SK-N-SH (cell line): ENCODE data around the gene RBM47. TPM values are rescaled to one million over a fixed set of nuclear protein-coding genes. Genes with fewer than 3 reads are reported as not detected.

Experiments used
- CTCF ChIA-PET: fragments of 300-600, 350-600 bp; formaldehyde crosslinking; extraction: SDS; loops from one replicate; lab custom pipeline; 2021; lab: Yijun Ruan, JAX
- POLR2A ChIA-PET: fragments of 350-600 bp; sonication (Branson Sonifier 250); formaldehyde crosslinking; extraction: SDS; loops from one replicate; lab custom pipeline; 2020; ENCODE audit warnings: antibody characterized with exemption, inconsistent platforms; lab: Yijun Ruan, JAX
- DNase-seq: peaks from one replicate; pipeline ENCODE4 v3.0.0; 2012
- H2AFZ ChIP-seq: fragments of 200-600 bp; sonication (generic); 2 replicates; pipeline ENCODE4 v1.8.1; 2016; ENCODE audit warnings: antibody characterized with exemption, mild to moderate bottlenecking, low read depth
- H3F3A ChIP-seq: fragments of 200-600 bp; sonication (generic); replicated peaks from 2 replicates; pipeline ENCODE3; 2016; ENCODE audit warnings: antibody characterized with exemption, mild to moderate bottlenecking; ENCODE audit not compliant: insufficient read depth
- H3K27ac ChIP-seq, 2 experiments: fragments of 200-500 bp in 1 of 2; fragments of 200-600 bp in 1 of 2; sonication (Bioruptor generic) in 1 of 2; sonication (generic), shearing (Covaris generic) in 1 of 2; 2 replicates each; pipeline versions ENCODE4 v1.5.1 to v1.6.1; 2014 to 2016; ENCODE audit warnings: low read depth in 2 of 2, inconsistent platforms in 1 of 2, low read length in 1 of 2, mild to moderate bottlenecking in 1 of 2, mixed read lengths in 1 of 2
- H3K27me3 ChIP-seq: fragments of 200-600 bp; sonication (generic), shearing (Covaris generic); 2 replicates; pipeline ENCODE4 v1.6.1; 2016; ENCODE audit warnings: mixed run types; ENCODE audit not compliant: insufficient read depth
- H3K36me3 ChIP-seq, 2 experiments: fragments of 200-500 bp in 1 of 2; fragments of 200-600 bp in 1 of 2; sonication (Bioruptor generic) in 1 of 2; sonication (generic) in 1 of 2; replicated peaks in 1 of 2; 2 replicates each; pipeline versions ENCODE3 to v1.5.1; 2014 to 2016; ENCODE audit warnings: low read length in 1 of 2, mild to moderate bottlenecking in 1 of 2; ENCODE audit not compliant: insufficient read depth in 2 of 2, control insufficient read depth in 1 of 2
- H3K4me1 ChIP-seq, 2 experiments: fragments of 200-500 bp in 1 of 2; fragments of 200-600 bp in 1 of 2; sonication (Bioruptor generic) in 1 of 2; sonication (generic), shearing (Covaris generic) in 1 of 2; 2 replicates each; pipeline versions ENCODE4 v1.5.1 to v1.6.1; 2014 to 2016; ENCODE audit warnings: low read depth in 1 of 2, low read length in 1 of 2, mixed run types in 1 of 2; ENCODE audit not compliant: insufficient read depth in 2 of 2, control insufficient read depth in 1 of 2
- H3K4me2 ChIP-seq: fragments of 200-600 bp; sonication (generic), shearing (Covaris generic); 2 replicates; pipeline ENCODE4 v1.6.1; 2017; ENCODE audit warnings: mixed run types
- H3K4me3 ChIP-seq, 2 experiments: fragments of 200-500 bp in 1 of 2; fragments of 200-600 bp in 1 of 2; sonication (Bioruptor generic) in 1 of 2; sonication (generic), shearing (Covaris generic) in 1 of 2; 2 replicates each; pipeline versions ENCODE4 v1.5.1 to v1.8.1; 2014 to 2016; ENCODE audit warnings: low read depth in 2 of 2, inconsistent platforms in 1 of 2, low read length in 1 of 2, mild to moderate bottlenecking in 1 of 2, mixed read lengths in 1 of 2, moderate library complexity in 1 of 2
- H3K79me2 ChIP-seq: fragments of 200-600 bp; sonication (generic); 2 replicates; pipeline ENCODE4 v1.8.1; 2017; ENCODE audit warnings: mild to moderate bottlenecking; ENCODE audit not compliant: insufficient read depth
- H3K9ac ChIP-seq: fragments of 200-600 bp; sonication (generic); 2 replicates; pipeline ENCODE4 v1.6.1; 2017; ENCODE audit warnings: mixed run types
- H3K9me2 ChIP-seq: fragments of 200-600 bp; sonication (generic); 2 replicates; pipeline ENCODE4 v1.6.1; 2017; ENCODE audit warnings: mixed run types
- H3K9me3 ChIP-seq: fragments of 200-600 bp; sonication (generic); 2 replicates; pipeline ENCODE4 v1.6.1; 2017; ENCODE audit warnings: mixed run types, mild to moderate bottlenecking, moderate library complexity
- H4K20me1 ChIP-seq: fragments of 200-600 bp; sonication (generic); 2 replicates; pipeline ENCODE4 v1.6.1; 2017; ENCODE audit warnings: mild to moderate bottlenecking, mixed run types; ENCODE audit not compliant: insufficient read depth
- CHD2 ChIP-seq: fragments of 150-350 bp; IDR thresholded peaks from 2 replicates; pipeline ENCODE4 v1.6.1; 2018; ENCODE audit warnings: low read length; ENCODE audit not compliant: partially characterized antibody
- EP300 ChIP-seq, 2 experiments: IDR thresholded peaks; 2 replicates each; pipeline versions ENCODE4 v1.4.0 to v1.6.1; 2012; ENCODE audit warnings: borderline replicate concordance in 1 of 2, low read depth in 1 of 2, low read length in 1 of 2
- EZH2phosphoT487 ChIP-seq: fragments of 200-600 bp; sonication (generic); IDR thresholded peaks from 2 replicates; pipeline ENCODE4 v1.6.1; 2017; ENCODE audit warnings: low read depth, mixed run types, mild to moderate bottlenecking, antibody characterized with exemption, moderate library complexity, borderline replicate concordance
- FOSL2 ChIP-seq: IDR thresholded peaks from 2 replicates; pipeline ENCODE4 v1.4.0; 2012; ENCODE audit warnings: low read depth, mild to moderate bottlenecking, moderate library complexity, borderline replicate concordance
- GABPA ChIP-seq: IDR thresholded peaks from 2 replicates; pipeline ENCODE4 v1.4.0; 2012; ENCODE audit warnings: low read depth, mild to moderate bottlenecking
- MXI1 ChIP-seq: IDR thresholded peaks from 2 replicates; pipeline ENCODE4 v1.6.1; 2012; ENCODE audit warnings: mild to moderate bottlenecking, low read depth, low read length, improper control_type of control experiment
- RAD21 ChIP-seq: IDR thresholded peaks from 2 replicates; pipeline ENCODE4 v1.6.1; 2012; ENCODE audit warnings: mild to moderate bottlenecking, low read length
- RCOR1 ChIP-seq: fragments of 150-350 bp; IDR thresholded peaks from 2 replicates; pipeline ENCODE4 v1.6.1; 2017; ENCODE audit warnings: antibody characterized with exemption, low read length
- RFX5 ChIP-seq: IDR thresholded peaks from 2 replicates; pipeline ENCODE4 v1.6.1; 2012; ENCODE audit warnings: mild to moderate bottlenecking, improper control_type of control experiment, low read length
- TCF12 ChIP-seq: IDR thresholded peaks from 2 replicates; pipeline ENCODE4 v1.4.0; 2012
- YY1 ChIP-seq: IDR thresholded peaks from 2 replicates; pipeline ENCODE4 v1.4.0; 2012; ENCODE audit warnings: low read depth, mild to moderate bottlenecking
- WGBS: methylation state at CpG from one replicate; pipeline ENCODE4 v1.1.6; 2017; ENCODE audit warnings: low lambda C conversion rate; 5-methylcytosine and 5-hydroxymethylcytosine counted together
- polyA plus RNA-seq, 3 experiments: library from polyadenylated mRNA; depleted of rRNA; stranded (reverse); fragments of >200 nt; gene quantifications; 2 replicates each; pipeline ENCODE4 v1.2.3, GENCODE V29; 2012
- TF ChIP-seq, protein P1 (sequence below): IDR thresholded peaks from 2 replicates; pipeline ENCODE4 v1.6.1; 2012; ENCODE audit warnings: mild to moderate bottlenecking, low read depth, low read length, moderate library complexity
- TF ChIP-seq, protein P2 (sequence below): fragments of 200-600 bp; sonication (generic); IDR thresholded peaks from 2 replicates; pipeline ENCODE4 v1.6.1; 2017; ENCODE audit warnings: antibody characterized with exemption, mild to moderate bottlenecking, moderate library complexity
- TF ChIP-seq, protein P3 (sequence below): IDR thresholded peaks from 2 replicates; pipeline ENCODE4 v1.4.0; 2012; ENCODE audit warnings: low read depth
- TF ChIP-seq, protein P4 (sequence below): IDR thresholded peaks from 2 replicates; pipeline ENCODE4 v1.4.0; 2012; ENCODE audit warnings: low read depth, borderline replicate concordance
- TF ChIP-seq, protein P5 (sequence below): fragments of 150-350 bp; IDR thresholded peaks from 2 replicates; pipeline ENCODE4 v1.6.1; 2016; ENCODE audit warnings: mild to moderate bottlenecking, low read depth, low read length

Gene RBM47
- polyA plus RNA-seq, 1 of the 3 experiments (the other 2 are of a cell fraction): 6.8 TPM

DNA sequence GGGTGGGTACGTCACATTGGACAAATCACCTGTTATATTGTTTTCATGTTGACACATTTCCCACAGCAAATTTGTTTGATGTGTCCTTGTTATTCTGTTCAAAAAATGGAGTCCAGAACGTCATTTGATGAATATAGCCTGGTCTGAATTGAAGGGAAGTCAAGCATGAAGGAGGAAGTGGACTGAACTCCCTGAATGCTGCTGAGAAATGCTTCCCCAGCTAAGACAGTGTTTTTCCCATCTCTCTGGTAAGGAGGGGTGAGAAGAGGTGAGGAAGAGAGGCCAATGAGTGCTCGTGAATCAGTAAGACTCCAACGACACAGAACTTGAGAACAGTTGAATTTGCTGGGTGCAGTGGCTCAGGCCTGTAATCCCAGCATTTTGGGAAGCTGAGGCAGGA lies 127.4 kb downstream of the RBM47 start (continued):
- TF ChIP-seq EP300 (IDR thresholded peaks at IDR 0.05; ENCODE audit: borderline replicate concordance in 1 of 2, low read depth in 1 of 2, low read length in 1 of 2): no peak

DNA sequence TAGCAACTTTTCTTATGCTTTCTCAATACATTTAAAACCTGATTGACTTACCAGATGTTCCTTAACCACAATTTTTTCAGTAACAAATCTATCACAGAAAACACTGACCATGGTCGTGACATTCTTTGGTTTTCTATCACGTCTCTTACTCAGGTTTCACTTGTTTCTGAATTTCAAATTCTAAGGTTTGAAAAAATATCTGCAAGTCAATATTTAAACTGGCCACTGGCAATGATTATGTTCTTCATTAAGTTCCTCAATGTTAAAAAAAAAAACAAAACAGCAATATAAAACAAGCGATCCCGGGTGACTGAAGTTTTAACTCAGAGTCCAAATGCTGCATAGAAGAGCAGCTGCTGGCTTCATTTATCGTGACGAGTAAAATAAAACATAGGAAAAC lies 128.9 kb downstream of the RBM47 start:
- H3K27ac ChIP-seq: no peak overlapping the region
- WGBS: 92% methylated on average over 6 of the region's 6 CpGs
- POLR2A ChIA-PET: no interaction called here

More for the DNA sequence above, 128.9 kb downstream of the RBM47 start:
- CTCF ChIA-PET: no interaction called here
- no peak overlapping the region for H3K4me3 ChIP-seq
- no peaks in the 10 kb centered on the region for H3K79me2 ChIP-seq
- H3F3A ChIP-seq: no peaks in the 10 kb centered on the region
- no peaks in the 10 kb centered on the region for H3K27me3 ChIP-seq
- TF ChIP-seq MXI1: no peak
- TF ChIP-seq, protein P1, sequence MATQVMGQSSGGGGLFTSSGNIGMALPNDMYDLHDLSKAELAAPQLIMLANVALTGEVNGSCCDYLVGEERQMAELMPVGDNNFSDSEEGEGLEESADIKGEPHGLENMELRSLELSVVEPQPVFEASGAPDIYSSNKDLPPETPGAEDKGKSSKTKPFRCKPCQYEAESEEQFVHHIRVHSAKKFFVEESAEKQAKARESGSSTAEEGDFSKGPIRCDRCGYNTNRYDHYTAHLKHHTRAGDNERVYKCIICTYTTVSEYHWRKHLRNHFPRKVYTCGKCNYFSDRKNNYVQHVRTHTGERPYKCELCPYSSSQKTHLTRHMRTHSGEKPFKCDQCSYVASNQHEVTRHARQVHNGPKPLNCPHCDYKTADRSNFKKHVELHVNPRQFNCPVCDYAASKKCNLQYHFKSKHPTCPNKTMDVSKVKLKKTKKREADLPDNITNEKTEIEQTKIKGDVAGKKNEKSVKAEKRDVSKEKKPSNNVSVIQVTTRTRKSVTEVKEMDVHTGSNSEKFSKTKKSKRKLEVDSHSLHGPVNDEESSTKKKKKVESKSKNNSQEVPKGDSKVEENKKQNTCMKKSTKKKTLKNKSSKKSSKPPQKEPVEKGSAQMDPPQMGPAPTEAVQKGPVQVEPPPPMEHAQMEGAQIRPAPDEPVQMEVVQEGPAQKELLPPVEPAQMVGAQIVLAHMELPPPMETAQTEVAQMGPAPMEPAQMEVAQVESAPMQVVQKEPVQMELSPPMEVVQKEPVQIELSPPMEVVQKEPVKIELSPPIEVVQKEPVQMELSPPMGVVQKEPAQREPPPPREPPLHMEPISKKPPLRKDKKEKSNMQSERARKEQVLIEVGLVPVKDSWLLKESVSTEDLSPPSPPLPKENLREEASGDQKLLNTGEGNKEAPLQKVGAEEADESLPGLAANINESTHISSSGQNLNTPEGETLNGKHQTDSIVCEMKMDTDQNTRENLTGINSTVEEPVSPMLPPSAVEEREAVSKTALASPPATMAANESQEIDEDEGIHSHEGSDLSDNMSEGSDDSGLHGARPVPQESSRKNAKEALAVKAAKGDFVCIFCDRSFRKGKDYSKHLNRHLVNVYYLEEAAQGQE: no peak
- no peak for TF ChIP-seq RFX5
- TF ChIP-seq TCF12: no peak
- no peak for TF ChIP-seq RCOR1
- TF ChIP-seq, protein P2, sequence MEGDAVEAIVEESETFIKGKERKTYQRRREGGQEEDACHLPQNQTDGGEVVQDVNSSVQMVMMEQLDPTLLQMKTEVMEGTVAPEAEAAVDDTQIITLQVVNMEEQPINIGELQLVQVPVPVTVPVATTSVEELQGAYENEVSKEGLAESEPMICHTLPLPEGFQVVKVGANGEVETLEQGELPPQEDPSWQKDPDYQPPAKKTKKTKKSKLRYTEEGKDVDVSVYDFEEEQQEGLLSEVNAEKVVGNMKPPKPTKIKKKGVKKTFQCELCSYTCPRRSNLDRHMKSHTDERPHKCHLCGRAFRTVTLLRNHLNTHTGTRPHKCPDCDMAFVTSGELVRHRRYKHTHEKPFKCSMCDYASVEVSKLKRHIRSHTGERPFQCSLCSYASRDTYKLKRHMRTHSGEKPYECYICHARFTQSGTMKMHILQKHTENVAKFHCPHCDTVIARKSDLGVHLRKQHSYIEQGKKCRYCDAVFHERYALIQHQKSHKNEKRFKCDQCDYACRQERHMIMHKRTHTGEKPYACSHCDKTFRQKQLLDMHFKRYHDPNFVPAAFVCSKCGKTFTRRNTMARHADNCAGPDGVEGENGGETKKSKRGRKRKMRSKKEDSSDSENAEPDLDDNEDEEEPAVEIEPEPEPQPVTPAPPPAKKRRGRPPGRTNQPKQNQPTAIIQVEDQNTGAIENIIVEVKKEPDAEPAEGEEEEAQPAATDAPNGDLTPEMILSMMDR: no peak
- TF ChIP-seq YY1: no peak
- no peak for TF ChIP-seq CHD2
- TF ChIP-seq GABPA: no peak
- TF ChIP-seq FOSL2: no peak
- TF ChIP-seq, protein P3, sequence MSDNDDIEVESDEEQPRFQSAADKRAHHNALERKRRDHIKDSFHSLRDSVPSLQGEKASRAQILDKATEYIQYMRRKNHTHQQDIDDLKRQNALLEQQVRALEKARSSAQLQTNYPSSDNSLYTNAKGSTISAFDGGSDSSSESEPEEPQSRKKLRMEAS: no peak
- TF ChIP-seq, protein P4, sequence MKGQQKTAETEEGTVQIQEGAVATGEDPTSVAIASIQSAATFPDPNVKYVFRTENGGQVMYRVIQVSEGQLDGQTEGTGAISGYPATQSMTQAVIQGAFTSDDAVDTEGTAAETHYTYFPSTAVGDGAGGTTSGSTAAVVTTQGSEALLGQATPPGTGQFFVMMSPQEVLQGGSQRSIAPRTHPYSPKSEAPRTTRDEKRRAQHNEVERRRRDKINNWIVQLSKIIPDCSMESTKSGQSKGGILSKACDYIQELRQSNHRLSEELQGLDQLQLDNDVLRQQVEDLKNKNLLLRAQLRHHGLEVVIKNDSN: no peak
- TF ChIP-seq EZH2phosphoT487: no peak
- TF ChIP-seq, protein P5, sequence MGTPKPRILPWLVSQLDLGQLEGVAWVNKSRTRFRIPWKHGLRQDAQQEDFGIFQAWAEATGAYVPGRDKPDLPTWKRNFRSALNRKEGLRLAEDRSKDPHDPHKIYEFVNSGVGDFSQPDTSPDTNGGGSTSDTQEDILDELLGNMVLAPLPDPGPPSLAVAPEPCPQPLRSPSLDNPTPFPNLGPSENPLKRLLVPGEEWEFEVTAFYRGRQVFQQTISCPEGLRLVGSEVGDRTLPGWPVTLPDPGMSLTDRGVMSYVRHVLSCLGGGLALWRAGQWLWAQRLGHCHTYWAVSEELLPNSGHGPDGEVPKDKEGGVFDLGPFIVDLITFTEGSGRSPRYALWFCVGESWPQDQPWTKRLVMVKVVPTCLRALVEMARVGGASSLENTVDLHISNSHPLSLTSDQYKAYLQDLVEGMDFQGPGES: no peak
- TF ChIP-seq RAD21: no peak
- H2AFZ ChIP-seq: no peak overlapping the region
- no peaks in the 10 kb centered on the region for H3K4me1 ChIP-seq
- no peak for DNase-seq
- no peak overlapping the region for H3K9ac ChIP-seq
- no peaks in the 10 kb centered on the region for H3K9me2 ChIP-seq
- no peak overlapping the region for H3K4me2 ChIP-seq
- H3K36me3 ChIP-seq: no peaks in the 10 kb centered on the region
- no peaks in the 10 kb centered on the region for H3K9me3 ChIP-seq
- no peaks in the 10 kb centered on the region for H4K20me1 ChIP-seq
